Measurements from ENCODE around the gene SCIN.

- TF ChIP-seq CTCF (IDR thresholded peaks at IDR 0.05), result no peak
- TF ChIP-seq POLR2A (IDR thresholded peaks at IDR 0.05), result no peak
Observed at GRCh38 chr7:12620371-12620770, 49.9 kb downstream of the SCIN start.
